GM19035 (cell line): ENCODE measurements around the gene JAM2.
A peak's percentile ranks its signal among the peaks of the same experiment; 100 is the strongest.
"Not testable (repeated sequence)": the region's sequence is repeated elsewhere in the genome, so short reads cannot be mapped to it uniquely, and the experiment has no call there.

Experiments used
- ATAC-seq: cut with Tn5 transposase; IDR thresholded peaks from one replicate; pipeline ENCODE4 v1.9.1; 2021; ENCODE audit not compliant: unreplicated experiment

The JAM2 gene, protein sequence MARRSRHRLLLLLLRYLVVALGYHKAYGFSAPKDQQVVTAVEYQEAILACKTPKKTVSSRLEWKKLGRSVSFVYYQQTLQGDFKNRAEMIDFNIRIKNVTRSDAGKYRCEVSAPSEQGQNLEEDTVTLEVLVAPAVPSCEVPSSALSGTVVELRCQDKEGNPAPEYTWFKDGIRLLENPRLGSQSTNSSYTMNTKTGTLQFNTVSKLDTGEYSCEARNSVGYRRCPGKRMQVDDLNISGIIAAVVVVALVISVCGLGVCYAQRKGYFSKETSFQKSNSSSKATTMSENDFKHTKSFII

DNA sequence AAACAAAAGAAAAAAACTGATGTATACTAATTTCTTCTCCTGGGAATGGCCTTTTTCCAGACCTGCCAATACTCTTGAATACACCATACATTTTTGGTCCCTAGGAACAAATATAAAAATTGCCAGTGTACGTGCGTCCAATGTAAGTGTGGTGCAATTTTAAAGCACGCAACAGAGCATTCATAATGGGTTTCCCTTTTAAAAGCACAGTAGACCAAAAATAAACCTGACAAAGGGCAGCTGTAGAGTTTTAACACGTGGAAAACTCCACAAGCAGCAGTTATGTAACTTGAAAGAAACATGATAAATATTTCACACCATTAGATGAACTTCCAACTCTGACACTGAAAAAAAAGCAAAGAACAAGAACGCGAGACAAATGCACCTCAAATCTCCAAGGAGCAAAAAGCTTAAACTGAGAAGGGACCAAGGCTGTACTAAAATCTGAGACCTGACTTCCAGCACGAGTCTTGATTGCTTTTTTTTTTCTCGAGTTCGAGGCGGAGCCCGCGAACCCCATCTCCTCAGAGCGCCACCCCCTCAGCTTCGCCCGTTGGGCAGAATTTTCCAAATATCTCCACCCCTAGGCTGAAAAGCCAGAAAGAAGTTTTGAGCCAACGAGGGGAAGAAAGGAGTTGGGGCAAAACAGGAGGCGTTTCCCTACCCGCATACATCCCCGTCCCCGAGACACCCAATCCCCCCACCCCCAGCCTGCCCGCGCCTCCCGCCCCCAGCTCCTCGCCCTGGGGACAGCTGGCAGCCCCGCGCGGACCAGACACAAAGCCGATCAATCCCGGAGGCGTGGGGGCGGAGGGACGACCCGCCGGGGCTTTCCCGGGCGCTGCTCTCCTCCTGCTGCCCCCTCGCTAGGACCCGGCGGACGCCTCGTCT, at the start of gene JAM2:
Gene JAM2 (plus strand): TSS at position 599 of the 891 bp plus-strand sequence. CDS start 564 bp downstream, outside the sequence.
- peak; percentile 51 for ATAC-seq

DNA sequence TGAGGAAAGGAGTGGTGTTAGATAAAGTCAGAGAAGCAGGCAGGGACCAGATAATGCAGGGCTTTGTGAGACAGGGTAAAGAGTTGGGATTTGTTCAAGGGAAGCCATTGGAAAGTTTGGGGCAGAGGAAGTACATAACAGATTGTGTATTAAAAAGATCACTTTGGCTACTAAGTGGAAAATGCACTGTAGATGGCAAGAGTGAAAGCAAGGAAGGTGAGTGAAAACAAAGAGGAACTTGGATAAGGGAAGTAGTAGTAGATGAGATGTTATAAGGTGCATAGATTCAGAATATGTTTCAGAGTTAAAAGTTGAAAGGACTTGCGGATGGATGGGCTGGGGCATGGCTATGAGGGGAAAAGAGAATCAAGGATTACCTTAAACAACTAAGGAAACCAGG, 49.2 kb upstream of the JAM2 start:
- ATAC-seq: no peak

DNA sequence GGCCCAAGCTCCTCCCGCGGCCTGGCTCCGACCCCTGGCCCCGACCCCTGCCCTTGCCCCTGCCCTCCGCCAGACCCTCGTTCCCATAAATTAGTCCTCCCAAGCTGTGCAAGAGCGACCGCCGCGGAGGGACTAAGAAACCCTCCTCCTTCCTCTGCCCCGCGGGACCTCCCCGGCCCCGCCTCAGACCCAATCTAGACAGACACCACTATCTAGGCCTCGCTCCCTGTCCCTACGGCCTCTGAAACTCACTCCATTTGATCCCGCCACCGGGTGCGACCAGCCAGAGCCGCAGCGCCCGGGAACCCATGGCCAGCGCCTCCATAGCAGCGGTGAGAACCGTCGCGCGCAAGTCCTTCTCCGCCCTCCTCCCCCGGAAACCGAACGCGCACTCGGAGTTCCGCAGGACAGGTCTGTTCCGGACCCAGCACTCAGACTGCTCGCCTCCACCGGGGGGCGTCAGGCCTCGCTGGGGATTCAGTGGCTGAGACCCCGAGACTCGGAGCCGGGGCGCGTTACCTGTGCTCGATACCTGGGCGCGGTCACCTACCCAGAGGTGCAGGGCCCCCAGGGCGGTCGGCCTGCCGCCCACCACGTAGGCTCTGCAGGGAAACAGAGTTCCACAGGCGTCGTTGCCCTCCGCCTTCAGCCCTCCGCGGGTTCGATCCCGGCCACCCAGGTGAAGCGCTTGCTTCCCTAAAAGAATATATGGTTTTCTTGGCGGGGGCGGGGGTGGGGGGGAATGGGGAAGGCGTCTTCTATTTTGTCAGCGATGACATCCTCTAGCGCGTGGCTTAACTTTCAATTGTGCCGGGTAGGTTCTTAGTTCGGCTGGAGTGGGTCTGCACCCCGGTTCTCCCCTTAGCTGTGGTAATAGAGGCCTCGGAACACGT, 31.7 kb upstream of the JAM2 start, which contains the start of gene MRPL39:
Gene MRPL39 (minus strand): TSS at position 331 of the 893 bp plus-strand sequence. CDS start 6 bp downstream, at position 325.
- ATAC-seq: peak; percentile 96

DNA sequence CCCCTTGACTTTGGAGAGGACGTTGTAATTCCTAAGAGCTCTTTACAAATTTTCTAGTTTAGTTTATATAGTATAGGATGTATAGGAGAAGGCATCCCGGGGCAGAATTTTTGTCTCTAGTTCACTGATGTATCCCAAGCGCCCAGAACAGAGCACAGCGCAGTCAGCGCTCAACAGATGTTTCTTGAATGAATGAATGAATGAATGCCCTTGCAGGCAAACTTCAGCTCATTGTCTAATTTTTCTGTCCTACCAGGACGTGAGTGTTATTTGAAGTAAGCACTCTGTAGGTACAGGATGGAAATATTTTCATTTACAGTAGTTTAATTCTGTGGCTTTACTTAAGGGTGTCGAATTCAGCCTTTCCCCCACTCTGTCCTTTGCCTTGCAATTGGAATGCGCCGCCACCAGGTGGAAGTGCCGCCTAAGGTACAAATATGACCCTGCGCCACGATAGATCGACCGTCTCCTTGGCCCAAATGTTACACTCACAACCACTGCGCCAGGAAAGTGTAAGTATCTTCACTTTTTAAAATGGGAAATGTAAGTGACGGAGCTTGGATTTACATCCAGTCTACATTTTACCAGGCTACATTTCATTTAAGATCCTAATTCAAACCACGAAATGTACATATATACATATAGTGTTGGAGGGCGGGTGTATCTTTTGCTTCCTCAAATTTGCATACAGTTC, 30.9 kb upstream of the JAM2 start:
- ATAC-seq: peak; percentile 76

DNA sequence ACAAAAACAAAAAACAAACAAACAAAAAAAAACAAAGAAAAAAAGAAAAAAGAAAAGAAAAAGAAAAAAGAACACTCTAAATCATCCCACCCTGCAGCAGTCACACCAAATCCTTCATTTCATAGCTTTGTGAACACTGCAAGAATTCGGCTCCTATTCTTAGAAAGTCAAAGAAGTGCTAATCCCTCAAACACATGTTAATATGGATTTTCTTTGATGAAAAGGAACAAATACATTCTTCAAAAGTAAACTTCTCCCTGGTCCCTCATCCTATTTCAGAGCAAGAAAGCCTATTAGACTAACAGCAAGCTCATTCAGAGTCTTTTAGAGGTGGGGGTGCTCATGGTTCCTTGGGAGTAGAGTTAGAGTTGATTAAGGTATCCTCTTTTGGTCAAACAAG, 24.6 kb upstream of the JAM2 start:
- no peak for ATAC-seq

DNA sequence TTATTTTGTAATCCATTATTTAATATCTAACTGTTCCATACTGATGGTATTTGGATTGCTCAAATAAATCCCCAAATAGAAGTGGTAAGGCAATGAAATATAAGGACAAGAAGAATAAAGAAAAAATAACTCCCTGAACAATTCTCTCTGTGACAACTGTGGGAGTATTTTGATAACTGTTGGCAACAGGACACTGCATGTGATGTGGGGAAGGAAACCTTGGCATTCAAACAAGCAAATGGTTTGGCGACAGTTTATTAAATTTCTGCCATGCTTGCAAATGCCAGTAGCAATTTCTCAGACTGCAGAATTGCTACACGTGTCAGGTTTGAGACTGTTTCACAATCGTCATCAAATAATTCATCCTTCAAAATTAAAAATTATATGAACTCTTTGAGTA, 23.2 kb upstream of the JAM2 start:
- ATAC-seq: no peak

DNA sequence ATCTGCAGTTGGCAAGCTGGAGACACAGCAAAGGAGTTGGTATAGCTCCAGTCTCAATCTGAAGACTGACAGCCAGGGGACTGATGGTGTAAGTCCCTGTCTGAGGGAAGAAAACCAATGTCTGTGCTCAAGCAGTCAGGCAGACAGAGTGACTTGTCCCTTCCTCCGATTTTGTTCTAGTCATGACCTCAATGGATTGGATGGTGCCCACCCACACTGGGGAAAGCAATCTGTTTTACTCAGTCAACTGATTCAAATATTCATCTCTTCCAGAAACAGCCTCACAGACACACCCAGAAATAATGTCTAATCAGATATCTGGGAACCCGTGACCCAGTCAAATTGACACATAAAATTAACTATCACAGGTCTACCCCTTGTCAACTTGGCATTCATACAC, 19.9 kb upstream of the JAM2 start:
- ATAC-seq: no peak

DNA sequence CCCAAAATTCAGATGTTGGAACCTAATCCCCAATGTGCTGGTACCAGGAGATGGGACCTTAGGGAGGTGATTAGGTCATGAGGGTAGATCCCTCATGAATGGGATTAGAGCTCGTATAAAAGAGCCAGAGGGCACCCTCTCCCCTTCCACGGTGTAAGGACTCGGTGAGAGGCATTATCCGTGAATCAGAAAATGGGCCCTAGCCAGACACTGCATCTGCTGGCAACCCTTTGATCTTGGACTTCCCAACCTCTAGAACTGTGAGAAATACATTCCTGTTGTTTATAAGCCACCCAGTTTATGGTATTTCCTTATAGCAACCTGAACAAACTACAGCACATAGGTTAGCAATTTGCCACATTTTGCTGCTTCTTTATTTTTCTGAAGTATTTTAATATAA, 14.5 kb upstream of the JAM2 start:
- no peak for ATAC-seq

DNA sequence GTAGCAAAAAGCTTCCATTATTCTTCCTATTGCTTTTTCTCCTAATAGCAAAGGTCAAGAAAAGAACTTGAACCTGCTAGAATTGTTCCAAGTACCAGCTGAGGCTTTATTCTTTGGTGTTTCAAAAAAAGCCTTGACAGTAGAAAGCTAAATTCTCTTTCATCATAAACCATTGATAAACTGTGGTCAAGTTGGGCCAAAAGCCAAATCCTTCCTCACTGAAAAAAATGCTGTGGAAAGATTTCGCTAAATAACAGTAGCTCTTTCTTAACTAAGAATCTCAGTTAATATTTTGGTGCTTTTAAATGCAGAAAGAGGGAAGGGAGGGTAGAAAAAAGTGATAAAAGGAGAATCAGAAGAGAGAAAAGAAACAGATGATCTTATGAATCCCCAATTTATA, 14.0 kb upstream of the JAM2 start:
- ATAC-seq: no peak

DNA sequence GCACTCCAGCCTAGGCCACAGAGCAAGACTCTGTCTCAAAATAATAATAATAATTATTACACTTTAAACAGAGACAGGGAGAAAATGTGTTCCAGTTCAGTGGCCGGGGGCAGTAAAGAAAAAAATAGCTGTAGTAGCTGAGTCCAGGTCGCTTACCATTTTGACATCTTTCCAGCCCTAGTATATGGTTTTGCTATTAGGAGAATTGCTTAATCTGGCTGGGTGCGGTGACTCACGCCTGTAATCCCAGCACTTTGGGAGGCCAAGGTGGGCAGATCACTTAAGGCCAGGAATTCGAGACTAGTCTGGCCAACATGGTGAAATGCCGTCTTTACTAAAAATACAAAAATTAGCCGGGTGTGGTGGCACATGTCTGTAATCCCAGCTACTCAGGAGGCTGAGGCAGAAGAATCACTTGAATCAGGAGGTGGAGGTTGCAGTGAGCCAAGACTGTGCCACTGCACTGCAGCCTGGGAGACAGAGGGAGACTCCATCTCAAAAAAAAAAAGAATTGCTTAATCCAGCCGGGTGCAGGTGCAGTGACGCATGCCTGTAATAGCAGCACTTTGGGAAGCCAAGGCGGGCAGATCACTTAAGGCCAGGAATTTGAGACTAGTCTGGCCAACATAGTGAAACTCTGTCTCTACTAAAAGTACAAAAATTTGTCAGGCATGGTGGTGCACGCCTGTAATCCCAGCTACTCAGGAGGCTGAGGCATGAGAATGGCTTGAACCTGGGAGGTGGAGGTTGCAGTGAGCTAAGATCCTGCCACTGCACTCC, 13.1 kb upstream of the JAM2 start:
- not testable (repeated sequence) for ATAC-seq

DNA sequence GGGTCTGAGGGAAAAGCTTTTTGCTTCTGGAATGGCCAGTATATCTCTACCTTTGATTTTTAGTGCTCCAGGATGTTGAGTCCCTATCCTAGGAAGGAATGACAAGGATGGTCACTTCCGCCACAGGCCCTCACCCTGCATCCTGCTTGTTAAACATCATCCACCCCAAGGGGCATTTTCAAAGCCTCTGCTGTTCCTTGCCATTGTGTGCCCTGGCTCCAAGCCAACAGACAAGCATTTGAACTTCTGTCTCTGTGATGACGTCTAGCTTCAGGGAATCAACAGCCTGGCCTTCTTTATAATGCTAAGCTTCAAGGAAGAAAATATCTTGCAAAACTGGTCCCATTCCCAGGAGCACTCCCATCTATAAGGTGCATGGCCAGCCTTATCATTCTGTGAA, 12.3 kb upstream of the JAM2 start:
- no peak for ATAC-seq

DNA sequence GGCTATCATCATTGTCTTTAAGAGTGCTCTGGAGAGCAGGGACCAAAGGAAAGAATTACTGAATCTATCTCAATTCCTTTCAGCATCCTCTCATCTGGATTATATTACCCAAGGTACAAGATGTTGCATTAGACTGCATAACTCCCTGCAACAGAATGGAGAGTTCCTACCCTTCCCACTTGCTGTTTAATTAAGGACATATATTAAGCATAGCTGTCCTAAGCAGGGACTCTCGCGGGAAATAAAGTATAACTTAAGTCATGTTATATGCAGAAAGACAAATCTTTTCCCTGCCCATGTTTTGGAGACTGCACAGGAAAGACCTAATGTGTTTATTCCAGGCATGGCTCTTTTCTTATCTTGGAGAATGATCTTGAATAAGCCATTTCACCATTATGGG, 6.8 kb upstream of the JAM2 start:
- ATAC-seq: no peak

DNA sequence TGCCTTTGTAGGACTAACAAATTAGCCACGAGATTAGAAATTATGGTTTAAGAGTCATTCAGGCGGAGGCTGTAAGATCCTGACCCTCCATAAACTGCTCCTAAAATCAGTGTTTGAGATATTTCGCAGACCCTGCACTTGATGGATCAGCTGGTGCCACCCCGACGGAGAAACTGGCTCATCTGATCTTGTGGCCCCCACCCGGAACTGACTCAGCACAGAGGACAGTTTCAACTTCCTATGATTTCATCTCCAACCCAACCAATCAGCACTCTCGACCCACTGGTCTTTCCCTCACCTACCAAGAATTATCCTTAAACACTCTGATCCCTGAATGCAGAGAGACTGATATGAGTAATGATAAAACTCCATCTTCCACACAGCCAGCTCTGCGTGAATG, 3.7 kb upstream of the JAM2 start:
- no peak for ATAC-seq

DNA sequence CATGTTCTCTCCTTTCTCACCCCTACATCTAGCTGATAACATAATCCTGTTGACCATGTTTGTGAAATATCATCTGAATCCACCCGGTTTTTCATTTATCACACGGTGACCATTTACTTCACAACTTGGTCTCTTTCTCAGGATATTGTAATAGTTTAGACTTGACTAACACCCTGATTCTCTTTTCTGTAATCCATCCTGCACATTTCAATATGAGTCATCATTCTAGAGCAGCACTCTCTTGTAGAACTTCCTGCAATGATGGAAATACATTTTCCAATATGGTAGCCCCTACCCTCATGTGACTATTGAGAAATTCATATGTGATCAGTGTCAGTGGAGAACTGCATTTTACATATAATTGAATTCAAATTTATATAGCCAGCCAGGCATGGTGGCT, 2.3 kb upstream of the JAM2 start:
- ATAC-seq: no peak

DNA sequence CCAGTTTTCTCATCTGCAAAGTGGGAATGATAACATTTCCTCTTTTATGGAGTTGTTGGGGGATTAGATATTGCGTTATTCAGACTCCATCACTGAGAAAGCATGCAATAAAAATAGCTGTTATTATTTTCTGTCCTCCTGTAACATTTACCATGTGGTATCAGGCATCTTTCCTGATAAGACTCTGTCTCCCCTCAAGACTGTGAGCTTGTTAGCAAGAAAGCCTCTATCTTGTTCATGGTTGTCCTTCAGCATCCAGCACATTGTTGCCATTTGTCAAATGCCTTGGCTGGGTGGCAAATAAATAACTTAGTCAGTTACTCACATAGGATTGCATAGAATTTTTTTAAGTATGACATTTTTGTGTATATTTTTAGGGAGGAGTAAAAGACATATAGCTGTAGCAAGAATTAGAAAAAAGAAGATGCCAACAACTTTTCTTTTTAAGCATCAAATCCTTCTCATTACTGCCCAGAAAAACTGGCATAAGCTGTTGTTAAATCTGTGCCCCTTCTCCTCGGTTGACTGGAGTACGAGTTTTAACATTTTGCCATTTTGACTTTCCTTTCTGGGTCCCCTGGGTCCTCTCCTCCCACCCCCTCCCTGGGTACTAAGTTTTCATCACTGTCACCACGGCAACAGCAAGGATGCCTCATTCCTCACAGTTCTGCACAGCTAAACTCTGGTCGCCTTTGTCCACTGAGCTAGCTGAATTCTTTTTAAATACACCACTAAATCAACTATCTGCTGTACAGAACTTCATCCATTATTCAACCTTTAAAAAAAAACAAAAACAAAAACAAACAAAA, 1.0 kb upstream of the JAM2 start:
- ATAC-seq: no peak

DNA sequence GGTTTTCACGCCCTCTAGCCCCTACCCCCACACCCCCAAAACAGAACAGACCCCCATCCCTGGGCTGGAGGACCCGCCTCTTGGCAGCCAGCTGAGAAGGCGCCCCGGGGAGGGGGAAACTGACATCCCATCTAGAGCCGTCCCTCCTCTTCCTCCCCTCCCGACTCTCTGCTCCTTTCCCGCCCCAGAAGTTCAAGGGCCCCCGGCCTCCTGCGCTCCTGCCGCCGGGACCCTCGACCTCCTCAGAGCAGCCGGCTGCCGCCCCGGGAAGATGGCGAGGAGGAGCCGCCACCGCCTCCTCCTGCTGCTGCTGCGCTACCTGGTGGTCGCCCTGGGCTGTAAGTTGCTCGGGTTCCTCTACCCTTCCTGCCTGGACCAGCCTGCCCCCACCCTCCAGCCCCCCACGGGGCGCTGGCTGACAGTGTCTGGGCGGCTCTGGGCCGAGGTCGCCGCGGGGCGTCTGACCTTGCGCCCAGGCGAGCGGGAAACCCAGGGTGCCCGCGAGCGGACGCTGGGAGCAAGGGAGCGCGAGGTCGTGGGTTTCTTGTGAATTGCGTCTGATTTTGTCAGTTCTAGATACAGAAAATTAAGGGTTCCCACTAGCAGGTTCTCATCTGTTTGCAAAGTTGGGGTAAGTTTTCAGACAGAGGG, 618 bp downstream of the JAM2 start:
- peak; percentile 71 for ATAC-seq

DNA sequence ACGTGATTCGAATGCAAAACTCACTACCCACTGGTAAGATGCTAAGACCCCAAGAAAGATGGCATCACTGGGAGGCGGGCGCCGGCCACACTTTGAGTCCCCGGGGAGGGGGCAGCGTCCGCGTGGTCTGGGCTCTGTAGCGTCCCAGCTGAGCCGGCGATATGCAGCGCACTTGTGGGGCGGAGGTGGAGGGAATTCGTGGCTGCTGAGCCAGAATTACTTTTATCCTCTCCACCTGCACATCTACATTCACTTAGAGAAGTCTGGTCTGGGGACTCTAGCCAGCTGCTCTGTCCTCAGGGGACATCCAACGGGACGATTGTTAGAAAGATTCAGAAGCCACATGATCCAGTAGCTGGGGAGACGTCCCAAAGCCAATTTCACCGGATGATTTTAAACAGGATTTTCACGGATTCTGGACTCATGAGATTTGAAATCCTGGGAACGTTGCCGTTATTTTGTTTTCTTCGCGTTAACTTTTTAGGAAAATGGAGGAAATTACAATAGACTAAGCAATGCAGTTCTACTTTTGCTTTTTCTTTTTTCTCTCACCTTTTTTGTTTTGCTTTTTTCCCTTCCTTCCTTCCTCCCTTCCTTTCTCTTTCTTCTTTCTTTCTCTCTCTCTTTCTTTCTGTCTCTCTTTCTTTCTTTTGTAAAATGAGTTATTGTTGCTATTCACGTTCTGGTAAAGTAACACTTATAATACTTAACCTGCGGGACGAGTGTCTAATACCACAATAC, 1.3 kb downstream of the JAM2 start:
- ATAC-seq: peak; percentile 23

DNA sequence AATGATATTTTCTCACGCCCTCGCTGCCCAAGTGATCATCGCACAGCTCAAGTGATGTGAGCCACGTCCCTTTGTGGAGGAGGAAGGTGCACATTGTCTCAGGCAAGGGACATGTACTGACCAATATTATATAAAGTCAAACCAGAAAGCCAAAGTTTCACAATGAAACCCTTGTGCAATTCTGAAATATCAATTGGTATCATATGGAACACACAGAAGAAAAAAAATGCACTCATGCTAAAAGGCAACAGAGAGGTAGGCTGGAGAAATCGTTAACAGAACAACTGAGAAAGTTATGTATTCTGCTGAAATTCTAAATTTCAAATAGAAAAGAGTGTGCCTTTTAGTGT, 1.9 kb downstream of the JAM2 start:
- ATAC-seq: no peak
